AG09319 (cell line): ENCODE results near the gene PAXX.

ENCODE experiments used
- DNase-seq: peaks from one replicate; pipeline ENCODE4 v3.0.0-alpha.2; 2010; ENCODE audit warnings: low read depth; ENCODE audit errors: extremely low read depth
- CTCF ChIP-seq: IDR thresholded peaks from 2 replicates; pipeline ENCODE4 v1.5.1; 2011; ENCODE audit warnings: low read depth, mild to moderate bottlenecking, inconsistent platforms, low read length, moderate library complexity

PAXX gene

GRCh38 chr9:137040568-137040967 is 48.3 kb downstream of the PAXX start:
- no peak for TF ChIP-seq CTCF
- no peak for DNase-seq

DNA sequence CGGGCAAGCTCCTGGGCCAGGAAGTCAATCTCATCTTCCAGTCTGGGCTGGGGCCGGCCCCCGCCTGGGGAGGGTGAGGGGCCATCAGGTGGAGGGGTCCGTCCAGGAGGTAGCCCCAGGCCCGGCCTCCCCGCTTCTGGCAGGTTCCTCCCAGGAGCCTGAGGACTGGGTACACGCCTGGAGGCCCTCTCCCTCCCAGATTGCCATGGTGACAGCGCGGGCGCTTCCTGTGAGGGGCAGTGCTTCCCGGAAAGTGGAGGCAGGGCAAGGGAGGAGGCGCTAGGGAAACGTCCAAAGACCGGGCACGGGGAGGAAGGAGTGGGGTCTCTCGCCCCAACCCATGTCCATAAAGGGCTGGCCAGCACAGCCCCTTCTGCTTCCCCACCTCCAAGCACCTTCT is 48.9 kb downstream of the PAXX start:
- DNase-seq, result no peak
- TF ChIP-seq CTCF, result no peak

DNA sequence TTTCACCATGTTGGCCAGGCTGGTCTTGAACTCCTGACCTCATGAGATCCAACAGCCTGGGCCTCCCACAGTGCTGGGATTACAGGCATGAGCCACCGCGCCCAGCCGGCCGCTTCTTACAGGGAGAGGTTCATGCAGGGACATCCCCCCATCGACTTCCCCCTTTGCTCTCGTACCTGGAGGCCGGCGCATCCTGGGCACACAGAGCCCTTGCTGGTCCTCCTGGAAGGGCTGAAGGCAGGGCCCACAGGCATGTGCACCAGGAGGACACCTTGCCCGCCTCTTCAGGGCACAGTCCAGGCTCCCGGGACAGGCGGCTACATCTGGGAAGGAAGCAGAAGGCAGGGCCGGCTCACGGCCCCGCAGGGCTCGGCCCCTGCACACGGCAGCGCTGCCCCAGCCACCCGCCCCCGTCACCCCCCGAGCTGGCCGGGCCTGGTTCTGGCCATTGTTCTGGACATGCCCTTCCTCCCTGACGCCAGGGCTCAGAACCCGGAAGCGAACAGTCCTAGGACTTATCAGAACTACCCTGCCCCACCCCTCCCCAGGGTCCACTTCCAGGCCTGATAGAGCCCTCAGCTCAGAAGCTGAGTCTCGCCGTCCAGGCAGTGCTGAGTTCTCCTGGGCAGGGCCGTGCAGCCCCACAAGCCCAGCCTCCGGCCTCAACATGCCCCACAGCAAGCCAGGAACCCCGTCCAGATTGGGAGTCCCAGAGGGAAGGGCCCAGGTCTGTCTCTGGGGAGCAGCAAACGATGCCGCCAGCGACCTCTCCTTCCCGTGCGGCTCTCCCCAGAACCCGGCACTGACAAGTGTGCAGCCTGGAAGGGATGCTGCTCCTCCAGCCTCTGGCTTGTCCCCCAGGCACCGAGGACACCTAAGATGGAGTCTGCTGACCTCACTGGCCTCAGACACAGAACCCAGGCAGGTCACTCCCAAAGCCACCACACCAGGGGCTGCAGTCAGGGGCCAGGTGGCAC is 50.8 kb downstream of the PAXX start:
- no peak for TF ChIP-seq CTCF
- DNase-seq, result no peak
